ENCODE results near the gene DBN1. TPM values are rescaled to one million over a fixed set of nuclear protein-coding genes. Genes with fewer than 3 reads are reported as not detected.

Gene DBN1
- total and polyA plus RNA-seq, 7 experiments from 2014 or later, result 0.64 to 8.8 (median 2.2) TPM

GRCh38 chr5:177458912-177459350 lies 14.5 kb downstream of the DBN1 start:
- Mint-ChIP-seq H3K9me3 (peaks cover 0 to 3% (median 0%) of the 10 kb centered on the region in 11 donors), H3K27ac (no peak overlapping the region), H3K4me1 (peaks cover 1 to 32% (median 15%) of the 10 kb centered on the region in 7 donors), H3K27me3 (peaks cover 0 to under 1% (median 0%) of the 10 kb centered on the region in 5 donors), H3K4me3 (no peak overlapping the region), H3K36me3 (peaks cover 0 to 5% (median 0%) of the 10 kb centered on the region in 5 donors)
- Histone ChIP-seq H3K36me3 (ENCODE audit: control insufficient read depth in 2 of 3, insufficient read depth in 3 of 3, low read length in 3 of 3) (peaks cover 0 to 4% (median 0%) of the 10 kb centered on the region in 3 experiments), H3K4me3 (ENCODE audit: low read length) (no peak overlapping the region), H3K9me3 (ENCODE audit: control insufficient read depth in 2 of 3, low read length in 3 of 3) (no peaks in the 10 kb centered on the region), H3K27ac (ENCODE audit: low read depth, low read length) (no peak overlapping the region), H3K27me3 (ENCODE audit: control insufficient read depth in 2 of 2, insufficient read depth in 2 of 2, low read length in 2 of 2) (no peaks in the 10 kb centered on the region), H3K4me1 (ENCODE audit: control insufficient read depth in 2 of 2, insufficient read depth in 2 of 2, low read length in 2 of 2) (peaks cover 4 to 10% of the 10 kb centered on the region in 2 donors)
- intact Hi-C loops (cut with micrococcal nuclease), result loop anchor here (5.0 to 10.0 kb wide), 4 partner anchors 58 to 347 kb away; partner anchors contain the start of genes DDX41 (in 1 of the 2) and NSD1 (in 1 of the 2)
- POLR2A ChIA-PET, result interaction anchor here (5.5 kb wide), 1 partner anchor 12 kb away, joined by 36 read pairs; the partner anchor contains the start of gene PRR7
- ATAC-seq (no peak), DNase-seq (no peak)
- CTCF ChIA-PET, result interaction anchor here (3.9 to 8.1 kb wide), 2 partner anchors 55 to 70 kb away, joined by 44 to 149 read pairs; no protein-coding TSS in a partner anchor

GRCh38 chr5:177457852-177458681 lies 15.4 kb downstream of the DBN1 start:
- H3K4me3 Mint-ChIP-seq, result peak overlapping the region in 1 of 10 donors; percentile 45
- H3K36me3 Mint-ChIP-seq, result peaks cover 0 to 3% (median 0%) of the 10 kb centered on the region in 5 donors
- peaks cover 8 to 12% of the 10 kb centered on the region in 2 donors for H3K4me1 ChIP-seq (ENCODE audit: control insufficient read depth in 2 of 2, insufficient read depth in 2 of 2, low read length in 2 of 2)
- intact Hi-C loops (cut with micrococcal nuclease), result loop anchor here (1.0 to 10.0 kb wide), 5 partner anchors 39 to 346 kb away; partner anchors contain the start of genes DDX41 (in 1 of the 2), NSD1 (in 1 of the 2) and PDLIM7 (in 1 of the 2)
- POLR2A ChIA-PET, result interaction anchor here (1.1 to 23.1 kb wide), 5 partner anchors 12 to 67 kb away, joined by 4 to 804 read pairs (median 8); partner anchors contain the start of genes GRK6 and PRR7
- ATAC-seq (no peak), DNase-seq (no peak)
- peaks cover 0 to 7% (median 0%) of the 10 kb centered on the region in 11 donors for H3K9me3 Mint-ChIP-seq
- H3K4me3 ChIP-seq (ENCODE audit: low read length), result no peak overlapping the region
- CTCF ChIA-PET, result interaction anchor here (0.6 to 8.1 kb wide), 5 partner anchors 21 to 103 kb away, joined by 3 to 149 read pairs (median 44); partner anchors contain the start of gene GRK6
- H3K36me3 ChIP-seq (ENCODE audit: control insufficient read depth in 2 of 3, insufficient read depth in 3 of 3, low read length in 3 of 3), result peaks cover 0 to 4% (median 0%) of the 10 kb centered on the region in 3 experiments
- no peak overlapping the region for H3K27ac ChIP-seq (ENCODE audit: low read depth, low read length)
- H3K9me3 ChIP-seq (ENCODE audit: control insufficient read depth in 2 of 3, low read length in 3 of 3), result no peaks in the 10 kb centered on the region
- H3K27ac Mint-ChIP-seq, result no peak overlapping the region
- peaks cover 0 to 9% (median 0%) of the 10 kb centered on the region in 5 donors for H3K27me3 Mint-ChIP-seq
- peaks cover 8 to 30% (median 22%) of the 10 kb centered on the region in 7 donors for H3K4me1 Mint-ChIP-seq
- no peaks in the 10 kb centered on the region for H3K27me3 ChIP-seq (ENCODE audit: control insufficient read depth in 2 of 2, insufficient read depth in 2 of 2, low read length in 2 of 2)

GRCh38 chr5:177456976-177457851 lies 16.2 kb downstream of the DBN1 start:
- Mint-ChIP-seq H3K27ac (peak overlapping the region in 3 of 9 donors; percentile 19 to 83 (median 48)), H3K9me3 (peaks cover 0 to 11% (median 0%) of the 10 kb centered on the region in 11 donors), H3K27me3 (peaks cover 0 to 17% (median 0%) of the 10 kb centered on the region in 5 donors), H3K4me1 (peaks cover 11 to 30% (median 20%) of the 10 kb centered on the region in 7 donors), H3K36me3 (peaks cover 0 to 3% (median 0%) of the 10 kb centered on the region in 5 donors), H3K4me3 (peak overlapping the region in 5 of 10 donors; percentile 45 to 61 (median 55))
- Histone ChIP-seq H3K36me3 (ENCODE audit: control insufficient read depth in 2 of 3, insufficient read depth in 3 of 3, low read length in 3 of 3) (peaks cover 0 to 4% (median 0%) of the 10 kb centered on the region in 3 experiments), H3K4me1 (ENCODE audit: control insufficient read depth in 2 of 2, insufficient read depth in 2 of 2, low read length in 2 of 2) (peaks cover 8 to 12% of the 10 kb centered on the region in 2 donors), H3K27ac (ENCODE audit: low read depth, low read length) (peak overlapping the region; percentile 9), H3K27me3 (ENCODE audit: control insufficient read depth in 2 of 2, insufficient read depth in 2 of 2, low read length in 2 of 2) (no peaks in the 10 kb centered on the region), H3K4me3 (ENCODE audit: low read length) (no peak overlapping the region), H3K9me3 (ENCODE audit: control insufficient read depth in 2 of 3, low read length in 3 of 3) (no peaks in the 10 kb centered on the region)
- POLR2A ChIA-PET, result interaction anchor here (0.6 to 23.1 kb wide), 7 partner anchors 11 to 147 kb away, joined by 3 to 804 read pairs (median 5); partner anchors contain the start of genes GRK6 and PRR7
- CTCF ChIA-PET, result interaction anchor here (0.6 to 8.1 kb wide), 10 partner anchors 9 to 102 kb away, joined by 3 to 149 read pairs (median 6); partner anchors contain the start of gene GRK6
- ATAC-seq, result peak; percentile 40
- intact Hi-C loops (cut with micrococcal nuclease), result loop anchor here (1.0 to 10.0 kb wide), 10 partner anchors 40 to 345 kb away; partner anchors contain the start of genes DDX41 (in 1 of the 2), NSD1 (in 1 of the 2) and PDLIM7 (in 1 of the 2)
- DNase-seq, result peak in 4 of 9 donors; percentile 33 to 56 (median 54)

DNA sequence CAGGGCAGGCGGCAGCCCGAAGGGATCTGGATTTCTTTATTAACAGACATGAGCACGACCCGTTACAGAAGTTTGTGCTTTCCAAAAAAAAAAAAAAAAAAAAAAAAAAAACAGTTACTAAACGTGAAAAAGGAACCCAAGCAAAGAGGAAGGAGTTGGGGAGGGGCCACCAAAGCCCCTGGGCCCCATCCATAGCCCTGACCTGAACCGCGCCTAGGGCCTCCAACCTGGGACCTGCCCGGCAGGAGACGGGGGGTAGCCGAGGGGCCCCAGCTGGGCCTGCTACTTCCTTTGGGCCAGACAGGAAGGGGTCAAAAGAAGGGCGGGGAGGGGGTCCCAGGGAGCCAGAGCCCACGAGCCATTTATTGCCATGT lies 16.9 kb downstream of the DBN1 start:
- intact Hi-C loops (cut with micrococcal nuclease), result loop anchor here (1.0 to 10.0 kb wide), 9 partner anchors 45 to 344 kb away; partner anchors contain the start of genes DDX41 (in 1 of the 2) and NSD1 (in 1 of the 2)
- CTCF ChIA-PET, result interaction anchor here (0.7 to 8.1 kb wide), 8 partner anchors 9 to 73 kb away, joined by 3 to 149 read pairs (median 8); partner anchors contain the start of gene GRK6
- no peaks in the 10 kb centered on the region for H3K27me3 ChIP-seq (ENCODE audit: control insufficient read depth in 2 of 2, insufficient read depth in 2 of 2, low read length in 2 of 2)
- no peaks in the 10 kb centered on the region for H3K9me3 ChIP-seq (ENCODE audit: control insufficient read depth in 2 of 3, low read length in 3 of 3)
- H3K4me3 ChIP-seq (ENCODE audit: low read length), result no peak overlapping the region
- ATAC-seq, result no peak
- H3K9me3 Mint-ChIP-seq, result peaks cover 0 to 11% (median 0%) of the 10 kb centered on the region in 11 donors
- peak overlapping the region in 3 of 9 donors; percentile 60 to 95 (median 85) for H3K27ac Mint-ChIP-seq
- DNase-seq, result peak in 1 of 9 donors; percentile 42
- H3K27me3 Mint-ChIP-seq, result peaks cover 0 to 22% (median 0%) of the 10 kb centered on the region in 5 donors
- peak overlapping the region in 7 of 10 donors; percentile 80 to 92 (median 85) for H3K4me3 Mint-ChIP-seq
- H3K27ac ChIP-seq (ENCODE audit: low read depth, low read length), result peak overlapping the region; percentile 9
- peaks cover 12% of the 10 kb centered on the region in 2 donors for H3K4me1 ChIP-seq (ENCODE audit: control insufficient read depth in 2 of 2, insufficient read depth in 2 of 2, low read length in 2 of 2)
- peaks cover 14 to 29% (median 19%) of the 10 kb centered on the region in 7 donors for H3K4me1 Mint-ChIP-seq
- H3K36me3 ChIP-seq (ENCODE audit: control insufficient read depth in 2 of 3, insufficient read depth in 3 of 3, low read length in 3 of 3), result peaks cover 0 to 4% (median 0%) of the 10 kb centered on the region in 3 experiments
- H3K36me3 Mint-ChIP-seq, result peaks cover 0 to 3% (median 0%) of the 10 kb centered on the region in 5 donors
- POLR2A ChIA-PET, result interaction anchor here (1.2 to 23.1 kb wide), 4 partner anchors 10 to 66 kb away, joined by 3 to 804 read pairs (median 22); partner anchors contain the start of genes GRK6 and PRR7

Data from naive thymus-derived CD4-positive, alpha-beta T cell (primary cell).